ENCODE data around the gene KNL1.
"Not testable (repeated sequence)": the region's sequence is repeated elsewhere in the genome, so short reads cannot be mapped to it uniquely, and the experiment has no call there.

Gene KNL1

GRCh38 chr15:40590667-40591050, 3.4 kb upstream of the KNL1 start:
- DNase-seq, result no peak

DNA sequence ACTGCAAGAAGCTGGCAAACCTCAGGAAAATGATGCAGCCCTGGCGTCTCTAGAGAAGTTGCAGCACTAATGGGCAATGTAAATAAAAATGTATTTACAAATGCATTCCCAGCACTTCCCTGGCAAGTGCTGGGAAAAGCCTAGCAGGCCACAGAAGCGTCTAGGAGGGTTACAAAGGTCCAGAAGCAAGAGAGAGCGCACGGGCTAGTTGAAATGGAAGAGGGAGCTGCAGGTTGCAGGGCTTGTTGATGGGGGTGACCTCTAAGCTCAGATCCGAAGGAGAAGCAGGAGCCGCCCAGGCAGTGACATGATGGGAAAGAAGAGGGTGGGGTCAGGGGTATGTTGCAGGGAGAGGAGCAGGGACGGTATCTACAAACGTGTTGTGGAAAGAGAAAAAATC, 2.7 kb upstream of the KNL1 start:
- DNase-seq, result no peak

- DNase-seq, result no peak
Observed at GRCh38 chr15:40593165-40593564, 884 bp upstream of the KNL1 start.

GRCh38 chr15:40594429-40594836, 384 bp downstream of the KNL1 start:
- DNase-seq, result peak; percentile 59

- no peak for DNase-seq
Observed at GRCh38 chr15:40595219-40595618, 1.2 kb downstream of the KNL1 start.

DNA sequence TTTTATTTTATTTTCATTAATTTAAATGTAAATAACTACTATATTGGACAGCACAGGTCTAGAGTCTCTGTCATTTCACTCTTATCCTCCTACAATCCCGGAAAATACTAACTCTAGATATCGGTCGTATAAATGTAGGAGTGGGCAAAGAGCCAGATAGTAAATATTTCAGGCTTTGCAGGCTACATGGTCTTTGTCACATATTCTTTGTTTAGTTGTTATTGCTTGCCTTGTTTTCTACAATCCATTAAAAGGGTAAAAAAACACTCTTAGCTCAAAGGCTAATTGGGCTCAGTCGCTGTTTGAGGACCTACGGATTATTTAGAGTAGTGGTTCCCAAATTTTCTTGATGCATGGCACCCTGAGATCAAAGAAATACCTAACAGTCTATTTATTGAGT, 1.7 kb downstream of the KNL1 start:
- peak; percentile 59 for DNase-seq

DNA sequence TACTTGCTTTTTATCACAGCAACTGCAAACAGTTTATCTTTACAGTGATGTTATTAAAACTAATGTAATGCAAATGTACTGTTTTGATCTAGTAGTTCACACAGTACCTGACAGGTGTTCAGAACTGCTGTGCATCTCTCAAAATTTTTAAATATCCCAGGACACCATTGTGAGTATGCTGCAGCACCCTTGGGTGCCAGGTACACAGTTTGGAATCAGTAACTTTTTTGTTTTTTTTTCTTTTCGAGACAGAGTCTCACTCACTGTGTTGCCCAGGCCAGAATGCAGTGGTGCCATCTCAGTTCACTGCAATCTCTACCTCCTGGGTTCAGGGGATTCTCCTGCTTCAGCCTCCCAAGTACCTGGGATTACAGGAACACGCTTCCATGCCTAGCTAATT, 3.0 kb downstream of the KNL1 start:
- DNase-seq, result no peak

DNA sequence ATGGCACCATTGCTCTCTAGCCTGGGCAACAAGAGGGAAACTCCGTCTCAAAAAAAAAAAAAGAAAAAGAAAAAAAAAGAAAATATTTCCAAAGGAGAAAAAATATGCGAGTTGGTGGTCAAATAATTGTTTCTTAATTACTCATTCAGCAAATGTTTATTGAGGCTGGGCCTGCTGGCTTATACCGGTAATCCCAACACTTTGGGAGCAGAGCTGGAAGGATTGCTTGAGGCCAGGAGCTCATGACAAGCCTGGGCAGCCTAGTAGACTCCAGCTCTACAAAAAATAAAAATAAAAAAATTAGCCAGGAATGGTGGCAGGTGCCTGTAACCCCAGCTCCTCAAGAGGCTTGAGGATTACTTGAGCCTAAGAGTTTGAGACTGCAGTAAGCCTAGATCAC, 4.1 kb downstream of the KNL1 start:
- no peak for DNase-seq

DNA sequence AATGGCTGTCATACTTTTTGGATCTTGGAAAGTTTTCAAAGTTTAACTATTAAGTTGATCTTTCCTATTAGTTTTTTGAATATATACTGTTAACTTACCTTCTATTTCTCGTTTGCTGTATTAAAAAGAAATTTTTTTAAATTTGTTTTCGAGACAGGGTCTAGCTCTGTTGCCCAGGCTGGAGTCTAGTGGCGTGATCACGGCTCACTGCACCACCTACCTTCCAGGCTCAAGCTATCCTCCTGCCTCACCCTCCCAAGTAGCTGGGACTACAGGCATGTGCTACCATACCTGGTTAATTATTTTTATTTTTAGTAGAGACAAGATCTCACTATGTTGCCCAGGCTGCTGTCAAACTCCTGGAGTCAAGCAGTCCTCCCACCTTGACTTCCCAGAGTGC, 4.6 kb downstream of the KNL1 start:
- DNase-seq, result no peak

GRCh38 chr15:40600956-40601355, 6.9 kb downstream of the KNL1 start:
- DNase-seq, result no peak

DNA sequence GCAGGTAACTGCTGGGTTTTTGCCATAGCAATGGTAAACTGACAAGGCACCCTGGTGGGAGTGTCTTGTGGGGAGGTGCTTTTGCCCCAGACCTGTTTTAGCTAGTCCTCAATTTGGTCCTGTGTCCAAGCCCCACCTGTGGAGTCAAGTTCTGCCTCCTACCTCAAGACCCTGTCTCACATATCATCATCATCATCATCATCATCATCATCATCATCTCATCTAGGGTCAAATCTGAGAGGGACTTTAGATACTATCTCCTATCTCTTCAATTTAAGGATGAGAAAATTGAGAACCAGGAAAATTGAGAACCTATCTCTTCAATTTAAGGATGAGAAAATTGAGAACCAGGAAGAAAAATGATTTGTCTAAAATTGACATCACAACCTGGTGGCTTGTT, 9.9 kb downstream of the KNL1 start:
- DNase-seq, result no peak

DNA sequence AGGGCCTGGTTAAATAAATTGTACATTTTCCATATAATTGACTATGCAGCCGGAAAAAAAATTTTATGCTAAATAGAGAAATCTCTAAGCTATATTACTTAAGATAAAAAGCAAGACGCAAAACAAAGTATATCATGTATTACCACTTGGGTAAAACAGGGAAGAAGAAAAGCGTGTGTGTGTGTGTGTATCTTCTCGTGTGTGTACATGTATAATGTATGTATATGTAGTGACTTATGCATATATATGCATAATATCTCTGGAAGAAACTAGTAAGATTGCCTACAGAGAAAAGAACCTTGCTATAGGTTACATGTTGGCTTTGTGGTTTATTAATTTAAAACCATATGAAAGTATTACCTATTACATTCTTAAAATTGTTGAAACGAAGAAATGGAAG, 19.0 kb downstream of the KNL1 start:
- no peak for DNase-seq

DNA sequence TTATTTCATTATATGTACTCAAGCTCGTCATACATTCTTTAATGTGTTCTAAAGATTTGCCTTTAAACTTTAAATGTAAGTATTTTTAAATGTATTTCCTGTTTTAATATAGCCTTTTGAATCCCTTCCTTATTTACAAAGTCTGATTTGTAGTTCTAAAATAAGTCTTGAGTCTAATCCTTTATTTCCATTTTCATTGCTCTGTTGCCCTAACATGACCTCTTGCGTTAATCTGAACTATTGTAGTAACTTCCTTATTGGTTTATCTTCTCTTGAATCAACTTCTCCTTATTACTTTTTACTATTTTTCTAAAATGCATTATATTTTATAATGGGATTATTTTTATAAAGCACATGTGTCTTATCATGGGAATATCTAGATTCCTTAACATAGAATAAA, 24.0 kb downstream of the KNL1 start:
- DNase-seq, result no peak

DNA sequence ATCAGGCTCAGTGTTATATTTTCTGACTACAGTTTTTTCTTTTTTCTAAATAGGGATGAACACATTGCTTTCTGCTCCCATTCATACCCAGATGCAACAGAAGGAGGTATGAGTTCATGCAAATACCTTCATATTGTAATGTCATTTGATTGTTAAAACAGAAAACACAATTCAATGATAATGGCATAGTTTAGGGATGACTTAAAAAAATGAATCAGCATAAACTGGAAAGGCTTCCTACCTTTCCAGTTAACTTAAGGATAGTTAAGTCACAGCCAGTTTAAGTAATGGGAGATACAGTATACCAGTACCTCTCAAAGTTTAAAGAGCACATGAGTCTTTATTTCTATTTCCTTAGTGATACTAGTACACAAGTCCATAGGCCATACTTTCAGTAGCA, 24.9 kb downstream of the KNL1 start:
- no peak for DNase-seq

- DNase-seq, result no peak
Observed at GRCh38 chr15:40623361-40623760, 29.3 kb downstream of the KNL1 start.

DNA sequence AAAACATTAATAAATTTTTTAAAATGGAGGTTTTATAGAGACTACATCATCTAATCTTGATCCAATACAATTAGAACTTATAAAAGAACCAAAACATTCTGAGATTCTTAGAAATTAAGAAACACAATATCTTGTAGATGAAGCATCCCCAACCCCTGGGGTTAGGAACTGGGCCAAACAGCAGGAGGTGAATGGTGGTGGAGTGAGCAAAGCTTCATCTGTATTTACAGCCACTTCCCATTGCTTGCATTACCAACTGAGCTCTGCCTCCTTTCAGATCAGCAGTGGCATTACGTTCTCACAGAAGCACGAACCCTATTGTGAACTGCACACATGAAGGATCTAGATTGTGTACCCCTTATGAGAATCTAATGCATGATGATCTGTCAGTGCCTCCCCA, 36.3 kb downstream of the KNL1 start:
- DNase-seq, result no peak

- no peak for DNase-seq
Observed at GRCh38 chr15:40633178-40633577, 39.1 kb downstream of the KNL1 start.

DNA sequence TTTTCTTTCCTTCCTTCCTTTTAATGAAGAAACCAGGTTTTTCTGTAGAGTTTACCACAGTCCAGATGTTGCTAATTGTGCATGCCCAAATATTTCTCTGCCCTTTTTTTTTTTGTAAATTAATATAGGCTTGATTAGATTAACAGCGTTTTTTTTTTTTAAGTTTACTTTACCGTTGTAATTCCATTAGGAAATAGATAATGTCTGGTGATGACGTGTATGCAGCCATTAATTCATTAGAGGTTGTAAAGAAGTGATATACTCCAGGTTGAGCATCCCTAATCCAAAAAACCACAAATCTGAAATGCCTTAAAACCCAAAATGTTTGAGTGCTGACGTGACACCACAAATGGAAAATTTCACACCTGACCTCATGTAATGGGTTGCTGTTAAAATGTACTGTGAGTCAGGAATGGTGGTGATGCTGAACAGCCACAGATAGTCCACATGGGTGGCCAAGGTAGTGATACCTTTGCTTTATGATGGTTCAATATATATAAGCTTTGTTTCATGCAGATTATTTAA, 43.2 kb downstream of the KNL1 start:
- no peak for DNase-seq

DNA sequence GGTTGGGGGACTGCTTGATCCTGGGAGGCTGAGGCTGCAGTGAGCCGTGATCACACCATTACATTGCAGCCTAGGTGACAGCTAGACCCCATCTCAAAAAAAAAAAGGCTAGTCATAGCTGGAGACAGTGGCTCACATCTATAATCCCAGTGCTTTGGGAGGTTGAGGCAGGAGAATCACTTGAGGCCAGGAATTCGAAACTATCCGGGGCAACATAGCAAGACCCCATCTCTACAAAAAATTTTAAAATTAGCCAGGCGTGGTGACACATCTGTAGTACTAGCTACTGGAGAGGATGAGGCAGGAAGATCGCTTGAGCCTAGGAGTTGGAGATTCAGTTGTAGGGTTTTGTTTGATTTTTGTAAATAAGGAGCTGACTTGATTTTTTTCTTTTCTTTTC, 45.6 kb downstream of the KNL1 start:
- no peak for DNase-seq

DNA sequence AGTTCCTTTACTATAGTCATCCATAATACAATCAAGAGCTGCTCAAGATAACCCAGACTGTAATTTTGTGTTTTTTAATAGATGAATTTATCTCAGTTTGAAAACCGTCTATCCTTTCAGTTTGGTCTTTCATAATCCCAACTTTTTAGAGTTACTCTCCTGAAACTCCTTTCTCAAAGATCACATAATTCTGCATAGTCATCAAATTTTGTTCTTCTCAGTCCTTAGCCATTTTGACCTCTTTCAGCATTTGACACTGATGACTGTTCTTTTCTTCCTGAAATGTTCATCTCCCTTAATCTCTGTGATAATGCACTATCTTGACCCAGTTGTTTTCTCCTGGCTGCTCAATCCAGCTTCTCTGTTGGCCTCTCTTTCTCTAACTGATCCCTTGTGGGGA, 53.5 kb downstream of the KNL1 start:
- no peak for DNase-seq

DNA sequence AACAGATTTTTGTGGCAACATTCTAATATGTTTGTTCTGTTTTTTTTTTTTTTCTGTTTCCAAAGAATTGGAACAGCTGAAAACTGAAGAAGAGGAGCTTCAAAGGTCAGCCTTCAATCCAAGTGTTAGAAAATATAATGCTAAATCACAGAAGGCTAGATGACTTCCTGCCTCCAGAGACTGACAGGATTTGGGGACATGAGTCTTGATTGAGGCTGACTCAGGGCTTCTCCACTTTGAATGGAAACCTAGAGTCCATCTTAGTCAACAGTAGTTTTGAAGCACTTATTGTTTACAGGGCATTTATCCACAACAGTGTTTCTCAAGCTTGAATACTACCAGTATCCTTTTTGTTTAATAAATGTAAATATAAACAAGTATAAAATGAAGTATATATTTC, 56.4 kb downstream of the KNL1 start:
- DNase-seq, result no peak

GRCh38 chr15:40660686-40661085, 66.6 kb downstream of the KNL1 start:
- DNase-seq, result no peak

GRCh38 chr15:40664909-40665308, 70.9 kb downstream of the KNL1 start:
- DNase-seq, result no peak

GRCh38 chr15:40676290-40676689, 82.2 kb downstream of the KNL1 start:
- not testable (repeated sequence) for DNase-seq

DNA sequence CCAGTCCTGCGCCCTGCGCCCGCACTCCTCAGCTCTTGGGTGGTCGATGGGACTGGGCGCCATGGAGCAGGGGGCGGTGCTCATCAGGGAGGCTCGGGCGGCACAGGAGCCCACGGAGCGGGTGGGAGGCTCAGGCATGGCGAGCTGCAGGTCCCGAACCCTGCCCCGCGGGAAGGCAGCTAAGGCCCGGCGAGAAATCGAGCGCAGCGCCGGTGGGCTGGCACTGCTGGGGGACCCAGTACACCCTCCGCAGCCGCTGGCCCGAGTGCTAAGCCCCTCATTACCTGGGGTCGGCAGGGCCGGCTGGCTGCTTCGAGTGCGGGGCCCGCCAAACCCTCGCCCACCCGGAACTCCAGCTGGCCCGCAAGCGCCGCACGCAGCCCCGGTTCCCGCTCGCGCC, 82.9 kb downstream of the KNL1 start:
- not testable (repeated sequence) for DNase-seq

DNA sequence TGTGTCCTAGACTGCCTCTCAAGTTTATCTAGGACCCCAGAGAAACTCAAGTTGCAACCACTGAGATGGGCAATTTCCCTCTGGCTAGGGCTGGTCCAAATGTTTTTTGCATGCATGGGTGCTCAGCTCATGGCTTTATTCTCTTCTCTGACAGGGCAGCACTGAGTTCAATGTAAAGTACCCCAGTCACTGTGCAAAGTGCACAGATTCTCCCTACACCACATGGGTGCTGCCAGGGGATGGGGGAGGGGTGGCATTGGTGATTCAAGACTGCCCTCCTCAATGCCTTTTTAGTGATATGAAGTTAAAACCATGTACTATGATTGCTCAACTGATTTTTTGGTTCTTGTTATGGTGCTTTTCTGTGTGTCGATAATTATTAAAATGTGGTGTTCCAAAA, 86.1 kb downstream of the KNL1 start:
- no peak for DNase-seq
